Keratinocyte (primary cell): ENCODE data around the gene FGF19. TPM values are rescaled to one million over a fixed set of nuclear protein-coding genes. Genes with fewer than 3 reads are reported as not detected.

ENCODE experiments used
- DNase-seq: peaks from one replicate; pipeline ENCODE4 v3.0.0-alpha.2; 2011; ENCODE audit warnings: low read depth, missing footprints, low spot score
- FAIRE-seq: peaks from 2 replicates; lab custom pipeline; 2011; peaks lifted over from hg19 to GRCh38; lab: Jason Lieb, UNC
- H2AFZ ChIP-seq: 2 replicates; pipeline ENCODE4 v1.6.0; 2012; ENCODE audit warnings: low read length, control low read depth, inconsistent platforms; ENCODE audit not compliant: control insufficient read depth
- H3K27ac ChIP-seq: 2 replicates; pipeline ENCODE4 v1.5.1; 2011; ENCODE audit warnings: low read length; ENCODE audit not compliant: control insufficient read depth, insufficient read depth
- H3K27me3 ChIP-seq: 3 replicates; pipeline ENCODE4 v1.6.0; 2011; ENCODE audit warnings: low read length; ENCODE audit not compliant: control insufficient read depth, insufficient read depth; ENCODE audit errors: extremely low read depth
- H3K36me3 ChIP-seq, 2 experiments: 2 replicates in 1 of 2; 3 replicates in 1 of 2; pipeline ENCODE4 v1.5.1; 2011; ENCODE audit warnings: low read length in 2 of 2, mild to moderate bottlenecking in 1 of 2; ENCODE audit not compliant: control insufficient read depth in 2 of 2, insufficient read depth in 2 of 2; ENCODE audit errors: extremely low read depth in 1 of 2
- H3K4me1 ChIP-seq: 3 replicates; pipeline ENCODE4 v1.5.1; 2011; ENCODE audit warnings: low read length; ENCODE audit not compliant: control insufficient read depth, insufficient read depth; ENCODE audit errors: extremely low read depth
- H3K4me2 ChIP-seq: 3 replicates; pipeline ENCODE4 v1.6.0; 2011; ENCODE audit warnings: low read depth, low read length; ENCODE audit not compliant: control insufficient read depth, insufficient read depth; ENCODE audit errors: extremely low read depth
- H3K4me3 ChIP-seq, 3 experiments: fragments of 200-600 bp in 1 of 3; sonication (generic) in 1 of 3; 2 replicates in 2 of 3; 3 replicates in 1 of 3; pipeline ENCODE4 v1.5.1; 2011 to 2016; ENCODE audit warnings: low read length in 3 of 3, mild to moderate bottlenecking in 3 of 3, control low read depth in 2 of 3, inconsistent platforms in 1 of 3, low read depth in 1 of 3, mixed read lengths in 1 of 3, mixed run types in 1 of 3, moderate library complexity in 1 of 3; ENCODE audit not compliant: control insufficient read depth in 2 of 3, insufficient read depth in 2 of 3; ENCODE audit errors: extremely low read depth in 1 of 3
- H3K79me2 ChIP-seq: 2 replicates; pipeline ENCODE4 v1.6.0; 2012; ENCODE audit warnings: low read length; ENCODE audit not compliant: control insufficient read depth, insufficient read depth
- H3K9ac ChIP-seq: 3 replicates; pipeline ENCODE4 v1.6.0; 2011; ENCODE audit warnings: low read length; ENCODE audit not compliant: control insufficient read depth, insufficient read depth; ENCODE audit errors: extremely low read depth
- H3K9me1 ChIP-seq: 3 replicates; pipeline ENCODE4 v1.6.0; 2011; ENCODE audit warnings: low read length; ENCODE audit not compliant: control insufficient read depth, insufficient read depth; ENCODE audit errors: extremely low read depth
- H3K9me3 ChIP-seq: 2 replicates; pipeline ENCODE4 v1.5.1; 2012; ENCODE audit warnings: low read depth, low read length; ENCODE audit not compliant: control insufficient read depth
- H4K20me1 ChIP-seq: 3 replicates; pipeline ENCODE4 v1.6.0; 2011; ENCODE audit warnings: low read length; ENCODE audit not compliant: control insufficient read depth, insufficient read depth; ENCODE audit errors: extremely low read depth
- EZH2 ChIP-seq: IDR thresholded peaks from one replicate; pipeline ENCODE4 v1.6.1; 2012; ENCODE audit warnings: inconsistent platforms, mild to moderate bottlenecking, low read length, moderate library complexity
- dilution Hi-C: fragments of 300-500 bp; cut with MboI; formaldehyde crosslinking; loops from one replicate; pipeline ENCODE4 v1.7.0; 2020; ENCODE audit warnings: low sequenced_read_pairs; ENCODE audit not compliant: extremely low pct_ligation_motif_present
- polyA plus RNA-seq, 5 experiments: library from polyadenylated mRNA; depleted of rRNA in 3 of 5; stranded (reverse) in 3 of 5; stranded (forward) in 1 of 5; unstranded in 1 of 5; fragments of >200 nt; gene quantifications; 1 replicate in 1 of 5; 2 replicates in 3 of 5; 3 replicates in 1 of 5; pipeline versions ENCODE4 v1.2.1 to v1.2.3, GENCODE V29; 2011 to 2012; ENCODE audit warnings: missing spikeins in 2 of 5, low read depth in 1 of 5, low replicate concordance in 1 of 5
- TF ChIP-seq, protein P1 (sequence below), 3 experiments: IDR thresholded peaks in 1 of 3; conservative IDR thresholded peaks in 1 of 3; optimal IDR thresholded peaks in 1 of 3; 2 replicates in 2 of 3; 3 replicates in 1 of 3; pipeline versions ENCODE3 to v1.5.1; 2011; ENCODE audit warnings: low read length in 3 of 3, mild to moderate bottlenecking in 3 of 3, moderate library complexity in 2 of 3, control low read depth in 1 of 3, inconsistent platforms in 1 of 3; ENCODE audit not compliant: insufficient read depth in 2 of 3; ENCODE audit errors: extremely low read depth in 1 of 3

Gene FGF19
- polyA plus RNA-seq, 1 donor (not counting 4 experiments of a cell fraction or from before 2014, with no cell fraction given) = 0.08 TPM

DNA sequence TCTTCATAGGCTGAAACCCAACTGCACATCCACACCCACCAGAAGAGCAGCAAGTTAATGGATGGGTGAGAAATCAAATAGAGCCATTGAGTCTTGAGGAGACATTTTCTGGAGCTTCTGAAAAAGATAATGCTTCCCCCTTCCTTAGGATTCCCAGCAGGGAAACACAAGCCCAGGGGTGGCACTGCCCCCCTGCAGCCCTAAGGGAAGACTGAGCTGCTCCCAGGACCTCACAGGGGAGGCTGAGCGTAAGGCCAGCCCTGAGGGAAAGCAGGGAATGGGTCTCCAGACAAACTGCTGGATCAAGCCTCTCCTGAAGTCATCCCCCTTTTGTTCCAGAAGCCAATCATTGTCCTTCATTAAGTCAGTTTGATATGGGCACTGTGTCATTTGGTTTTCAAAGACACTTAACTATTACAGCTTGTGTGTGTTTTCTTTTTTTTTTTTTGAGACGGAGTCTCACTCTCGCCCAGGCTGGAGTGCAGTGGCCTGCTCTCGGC lies 43.8 kb downstream of the FGF19 start:
- DNase-seq = no peak
- Histone ChIP-seq H2AFZ (no peak overlapping the region), H3K9me1 (no peaks in the 10 kb centered on the region), H3K79me2 (no peaks in the 10 kb centered on the region), H3K27me3 (no peaks in the 10 kb centered on the region), H3K27ac (no peak overlapping the region), H3K4me2 (no peak overlapping the region), H3K9ac (no peak overlapping the region), H3K4me1 (no peaks in the 10 kb centered on the region), H3K36me3 (peaks cover 7 to 9% of the 10 kb centered on the region in 2 experiments), H3K4me3 (no peak overlapping the region), H3K9me3 (no peaks in the 10 kb centered on the region), H4K20me1 (peaks cover 3% of the 10 kb centered on the region)
- dilution Hi-C loops = loop anchor here (10.0 kb wide), 1 partner anchor 545 kb away; no protein-coding TSS in a partner anchor
- TF ChIP-seq EZH2 = no peak
- TF ChIP-seq, protein P1, sequence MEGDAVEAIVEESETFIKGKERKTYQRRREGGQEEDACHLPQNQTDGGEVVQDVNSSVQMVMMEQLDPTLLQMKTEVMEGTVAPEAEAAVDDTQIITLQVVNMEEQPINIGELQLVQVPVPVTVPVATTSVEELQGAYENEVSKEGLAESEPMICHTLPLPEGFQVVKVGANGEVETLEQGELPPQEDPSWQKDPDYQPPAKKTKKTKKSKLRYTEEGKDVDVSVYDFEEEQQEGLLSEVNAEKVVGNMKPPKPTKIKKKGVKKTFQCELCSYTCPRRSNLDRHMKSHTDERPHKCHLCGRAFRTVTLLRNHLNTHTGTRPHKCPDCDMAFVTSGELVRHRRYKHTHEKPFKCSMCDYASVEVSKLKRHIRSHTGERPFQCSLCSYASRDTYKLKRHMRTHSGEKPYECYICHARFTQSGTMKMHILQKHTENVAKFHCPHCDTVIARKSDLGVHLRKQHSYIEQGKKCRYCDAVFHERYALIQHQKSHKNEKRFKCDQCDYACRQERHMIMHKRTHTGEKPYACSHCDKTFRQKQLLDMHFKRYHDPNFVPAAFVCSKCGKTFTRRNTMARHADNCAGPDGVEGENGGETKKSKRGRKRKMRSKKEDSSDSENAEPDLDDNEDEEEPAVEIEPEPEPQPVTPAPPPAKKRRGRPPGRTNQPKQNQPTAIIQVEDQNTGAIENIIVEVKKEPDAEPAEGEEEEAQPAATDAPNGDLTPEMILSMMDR (optimal IDR thresholded peaks at IDR 0.05 in 1 of 3, IDR thresholded peaks at IDR 0.05 in 1 of 3, conservative IDR thresholded peaks at IDR 0.05 in 1 of 3; ENCODE audit: extremely low read depth in 1 of 3, insufficient read depth in 2 of 3, low read length in 3 of 3) = no peak
- no peak for FAIRE-seq

DNA sequence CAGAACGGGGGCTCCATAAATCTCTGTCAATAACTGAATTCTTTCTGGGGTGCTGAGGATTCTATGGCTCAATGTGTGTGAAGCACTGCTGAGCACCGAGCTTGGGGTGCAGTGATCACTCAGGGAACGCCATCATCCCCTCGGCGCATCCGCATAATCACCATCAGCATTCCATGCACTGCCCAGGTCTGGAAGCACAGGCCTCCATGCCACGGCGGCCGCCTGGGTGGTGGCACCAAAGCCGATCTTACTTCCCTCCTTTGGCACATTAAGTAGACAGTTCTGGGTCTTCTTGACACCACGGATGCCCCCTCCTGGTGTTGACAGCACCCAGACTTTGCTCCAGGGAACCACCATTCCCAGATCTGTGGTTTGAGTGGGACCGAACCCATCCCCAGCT lies 44.2 kb downstream of the FGF19 start:
- no peaks in the 10 kb centered on the region for H3K79me2 ChIP-seq
- H3K9me1 ChIP-seq = no peaks in the 10 kb centered on the region
- no peaks in the 10 kb centered on the region for H3K4me1 ChIP-seq
- no peaks in the 10 kb centered on the region for H3K27me3 ChIP-seq
- H3K4me2 ChIP-seq = no peak overlapping the region
- dilution Hi-C loops = no loop called here
- peaks cover 7% of the 10 kb centered on the region in 2 experiments for H3K36me3 ChIP-seq
- H3K9me3 ChIP-seq = no peaks in the 10 kb centered on the region
- no peak overlapping the region for H3K27ac ChIP-seq
- DNase-seq (no peak), FAIRE-seq (no peak)
- no peak overlapping the region for H3K4me3 ChIP-seq
- TF ChIP-seq EZH2 = no peak
- H2AFZ ChIP-seq = no peak overlapping the region
- peaks cover 3% of the 10 kb centered on the region for H4K20me1 ChIP-seq
- H3K9ac ChIP-seq = no peak overlapping the region
